ENCODE results near the gene DNAJC22. TPM values are rescaled to one million over a fixed set of nuclear protein-coding genes. Genes with fewer than 3 reads are reported as not detected.

The DNAJC22 gene
- polyA plus RNA-seq, 3 donors: not detected

DNA sequence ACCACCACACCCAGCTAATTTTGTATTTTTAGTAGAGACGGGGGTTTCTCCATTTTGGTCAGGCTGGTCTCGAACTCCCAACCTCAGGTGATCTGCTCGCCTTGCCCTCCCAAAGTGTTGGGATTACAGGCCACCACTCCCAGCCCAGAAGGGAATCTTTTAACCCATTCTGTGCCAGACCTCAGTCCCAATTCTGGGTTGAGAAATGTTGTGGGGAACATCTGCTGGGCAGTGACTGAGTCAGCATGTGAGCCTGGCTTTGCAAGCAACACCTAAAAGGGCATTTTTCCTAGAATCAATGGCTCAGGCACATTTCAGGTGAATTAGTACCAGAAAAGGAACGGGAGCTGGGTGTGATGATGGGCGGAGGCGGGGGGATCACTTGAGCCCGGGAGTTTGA, 13.0 kb downstream of the DNAJC22 start:
- intact Hi-C loops (cut with micrococcal nuclease): loop anchor here (2.0 to 5.0 kb wide), 2 partner anchors 155 to 223 kb away; no protein-coding TSS in a partner anchor
- H3K36me3 Mint-ChIP-seq: no peaks in the 10 kb centered on the region
- no peaks in the 10 kb centered on the region for H4K20me1 ChIP-seq (ENCODE audit: insufficient read depth, low read length)
- H3K79me2 ChIP-seq (ENCODE audit: insufficient read depth, low read length): no peaks in the 10 kb centered on the region
- peaks cover 6 to 21% (median 17%) of the 10 kb centered on the region in 3 donors for H3K27me3 Mint-ChIP-seq (ENCODE audit: low read depth in 3 of 3)
- no peaks in the 10 kb centered on the region for H3K9me3 Mint-ChIP-seq
- no peak overlapping the region for H3K4me2 ChIP-seq (replicated peaks; ENCODE audit: extremely low read depth, low read length, poor library complexity, severe bottlenecking)
- no peak overlapping the region for H3K4me3 ChIP-seq (replicated peaks in 1 of 3; ENCODE audit: low read depth in 2 of 3, low read length in 3 of 3)
- whole genome bisulfite sequencing (ENCODE audit: insufficient coverage): no CpG with 5 or more reads among the region's 7 CpGs
- TF ChIP-seq, protein P1, sequence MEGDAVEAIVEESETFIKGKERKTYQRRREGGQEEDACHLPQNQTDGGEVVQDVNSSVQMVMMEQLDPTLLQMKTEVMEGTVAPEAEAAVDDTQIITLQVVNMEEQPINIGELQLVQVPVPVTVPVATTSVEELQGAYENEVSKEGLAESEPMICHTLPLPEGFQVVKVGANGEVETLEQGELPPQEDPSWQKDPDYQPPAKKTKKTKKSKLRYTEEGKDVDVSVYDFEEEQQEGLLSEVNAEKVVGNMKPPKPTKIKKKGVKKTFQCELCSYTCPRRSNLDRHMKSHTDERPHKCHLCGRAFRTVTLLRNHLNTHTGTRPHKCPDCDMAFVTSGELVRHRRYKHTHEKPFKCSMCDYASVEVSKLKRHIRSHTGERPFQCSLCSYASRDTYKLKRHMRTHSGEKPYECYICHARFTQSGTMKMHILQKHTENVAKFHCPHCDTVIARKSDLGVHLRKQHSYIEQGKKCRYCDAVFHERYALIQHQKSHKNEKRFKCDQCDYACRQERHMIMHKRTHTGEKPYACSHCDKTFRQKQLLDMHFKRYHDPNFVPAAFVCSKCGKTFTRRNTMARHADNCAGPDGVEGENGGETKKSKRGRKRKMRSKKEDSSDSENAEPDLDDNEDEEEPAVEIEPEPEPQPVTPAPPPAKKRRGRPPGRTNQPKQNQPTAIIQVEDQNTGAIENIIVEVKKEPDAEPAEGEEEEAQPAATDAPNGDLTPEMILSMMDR (IDR thresholded peaks at IDR 0.05): no peak
- no peak overlapping the region for H3K9ac ChIP-seq (ENCODE audit: insufficient read depth, low read length, poor library complexity, severe bottlenecking)
- no peak overlapping the region for H2AFZ ChIP-seq (ENCODE audit: insufficient read depth, low read depth, low read length, poor library complexity, severe bottlenecking)
- H3K4me1 Mint-ChIP-seq: peaks cover 4% of the 10 kb centered on the region
- H3K4me3 Mint-ChIP-seq: no peak overlapping the region
- no peak overlapping the region for H3K27ac ChIP-seq (ENCODE audit: low read depth in 1 of 2, low read length in 2 of 2)
- no peak overlapping the region for H3K27ac Mint-ChIP-seq
- no peak for DNase-seq
- H3K36me3 ChIP-seq (replicated peaks in 1 of 2; ENCODE audit: control insufficient read depth in 1 of 2, insufficient read depth in 2 of 2, low read length in 2 of 2): no peaks in the 10 kb centered on the region
- no peaks in the 10 kb centered on the region for H3K9me3 ChIP-seq (replicated peaks in 1 of 2; ENCODE audit: control insufficient read depth in 1 of 2, insufficient read depth in 1 of 2, low read length in 2 of 2)
- peaks cover 4 to 5% of the 10 kb centered on the region in 2 donors for H3K4me1 ChIP-seq (ENCODE audit: control insufficient read depth in 1 of 2, insufficient read depth in 2 of 2, low read length in 2 of 2)
- peaks cover 1 to 2% of the 10 kb centered on the region in 2 donors for H3K27me3 ChIP-seq (ENCODE audit: control insufficient read depth in 2 of 2, insufficient read depth in 2 of 2, low read length in 2 of 2)

DNA sequence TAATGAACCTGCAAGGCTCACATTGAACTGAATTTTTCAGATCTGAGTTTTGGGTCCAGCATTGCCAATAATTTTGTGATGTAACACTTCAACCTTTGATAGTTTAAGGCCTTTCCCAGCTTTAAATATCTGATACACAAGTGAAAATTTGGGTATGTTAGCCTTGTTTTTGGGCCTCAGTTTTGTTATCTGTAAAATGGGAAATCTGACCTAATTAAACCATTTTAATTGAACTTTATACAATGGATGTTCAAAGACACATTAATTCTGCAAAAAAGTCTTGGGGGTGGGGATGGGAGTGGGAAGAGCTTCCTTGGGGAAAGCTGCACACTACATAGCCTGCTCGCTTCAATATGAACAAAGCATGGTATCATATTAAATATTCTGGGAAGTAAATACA, 15.4 kb downstream of the DNAJC22 start:
- H3K27ac Mint-ChIP-seq: no peak overlapping the region
- Histone ChIP-seq H3K4me3 (replicated peaks in 1 of 3; ENCODE audit: low read depth in 2 of 3, low read length in 3 of 3) (no peak overlapping the region), H4K20me1 (ENCODE audit: insufficient read depth, low read length) (no peaks in the 10 kb centered on the region), H2AFZ (ENCODE audit: insufficient read depth, low read depth, low read length, poor library complexity, severe bottlenecking) (no peak overlapping the region), H3K27ac (ENCODE audit: low read depth in 1 of 2, low read length in 2 of 2) (no peak overlapping the region), H3K79me2 (ENCODE audit: insufficient read depth, low read length) (no peaks in the 10 kb centered on the region), H3K27me3 (ENCODE audit: control insufficient read depth in 2 of 2, insufficient read depth in 2 of 2, low read length in 2 of 2) (no peaks in the 10 kb centered on the region), H3K4me2 (replicated peaks; ENCODE audit: extremely low read depth, low read length, poor library complexity, severe bottlenecking) (no peak overlapping the region), H3K9me3 (replicated peaks in 1 of 2; ENCODE audit: control insufficient read depth in 1 of 2, insufficient read depth in 1 of 2, low read length in 2 of 2) (no peaks in the 10 kb centered on the region), H3K36me3 (replicated peaks in 1 of 2; ENCODE audit: control insufficient read depth in 1 of 2, insufficient read depth in 2 of 2, low read length in 2 of 2) (no peaks in the 10 kb centered on the region), H3K9ac (ENCODE audit: insufficient read depth, low read length, poor library complexity, severe bottlenecking) (no peak overlapping the region), H3K4me1 (ENCODE audit: control insufficient read depth in 1 of 2, insufficient read depth in 2 of 2, low read length in 2 of 2) (peaks cover 23% of the 10 kb centered on the region in 2 donors)
- H3K27me3 Mint-ChIP-seq (ENCODE audit: low read depth in 3 of 3): peaks cover 2 to 12% (median 7%) of the 10 kb centered on the region in 3 donors
- no peaks in the 10 kb centered on the region for H3K9me3 Mint-ChIP-seq
- WGBS (ENCODE audit: insufficient coverage): no CpG with 5 or more reads among the region's 1 CpG
- intact Hi-C loops (cut with micrococcal nuclease): no loop called here
- H3K36me3 Mint-ChIP-seq: no peaks in the 10 kb centered on the region
- H3K4me3 Mint-ChIP-seq: no peak overlapping the region
- TF ChIP-seq, protein P1 (IDR thresholded peaks at IDR 0.05): no peak
- H3K4me1 Mint-ChIP-seq: peaks cover 21% of the 10 kb centered on the region
- DNase-seq: no peak

Measured in CD14-positive monocyte (primary cell).